Measurements from ENCODE around the gene COPS9.

COPS9 gene

DNA sequence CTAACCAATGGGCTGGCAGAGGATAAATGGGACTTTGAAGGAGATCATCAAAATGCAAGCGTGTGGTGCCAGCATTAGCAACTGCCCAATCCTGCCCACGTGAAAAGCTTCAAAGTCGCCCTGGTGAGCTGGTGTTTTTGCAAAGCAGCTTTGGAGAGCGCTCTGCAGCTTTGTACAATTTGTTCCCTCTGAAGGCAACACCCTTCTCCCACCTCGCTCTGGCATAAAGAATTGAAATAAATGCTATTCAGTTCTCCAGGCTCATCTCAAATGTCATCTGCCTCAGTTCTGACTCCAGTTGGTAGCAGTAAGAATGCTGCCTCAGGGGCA lies 3.5 kb downstream of the COPS9 start:
- no peak for DNase-seq

GRCh38 chr2:240131941-240132650 lies 4.0 kb downstream of the COPS9 start:
- DNase-seq: no peak

GRCh38 chr2:240131296-240131695 lies 4.8 kb downstream of the COPS9 start:
- DNase-seq: no peak

GRCh38 chr2:240130393-240131195 lies 5.5 kb downstream of the COPS9 start:
- no peak for DNase-seq

DNA sequence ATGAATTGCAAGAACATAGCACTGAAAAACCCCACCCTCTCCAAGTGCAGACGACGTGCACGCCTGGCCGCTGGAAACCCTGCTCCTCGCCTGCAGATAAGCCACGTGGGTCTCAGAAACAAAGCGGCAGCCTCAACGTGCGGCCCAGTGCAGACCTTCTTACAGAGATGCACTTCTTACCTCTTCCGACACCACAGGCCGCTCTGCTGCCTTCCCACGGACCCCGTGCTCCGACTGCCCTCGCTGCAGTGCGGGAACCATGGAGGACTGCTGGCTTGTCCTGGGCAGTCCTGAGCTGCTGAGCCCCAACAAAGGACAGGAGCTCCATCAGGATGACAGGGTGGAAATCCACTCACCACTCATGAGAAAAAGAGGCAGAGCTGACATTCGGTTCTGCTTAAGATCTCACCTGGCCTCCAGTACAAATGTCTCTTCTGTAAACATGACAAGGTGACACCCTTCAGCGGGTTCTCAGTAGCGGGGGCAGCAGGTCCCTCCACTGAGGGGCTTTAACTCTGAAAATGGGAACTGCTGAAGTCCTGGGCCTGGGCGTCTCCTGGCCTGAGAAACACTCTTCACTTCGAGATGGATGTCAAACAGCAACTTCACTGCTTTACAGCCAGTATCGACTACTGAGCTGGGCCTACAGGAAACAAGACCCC lies 6.2 kb downstream of the COPS9 start:
- no peak for DNase-seq

GRCh38 chr2:240129311-240129710 lies 6.8 kb downstream of the COPS9 start:
- DNase-seq: no peak

DNA sequence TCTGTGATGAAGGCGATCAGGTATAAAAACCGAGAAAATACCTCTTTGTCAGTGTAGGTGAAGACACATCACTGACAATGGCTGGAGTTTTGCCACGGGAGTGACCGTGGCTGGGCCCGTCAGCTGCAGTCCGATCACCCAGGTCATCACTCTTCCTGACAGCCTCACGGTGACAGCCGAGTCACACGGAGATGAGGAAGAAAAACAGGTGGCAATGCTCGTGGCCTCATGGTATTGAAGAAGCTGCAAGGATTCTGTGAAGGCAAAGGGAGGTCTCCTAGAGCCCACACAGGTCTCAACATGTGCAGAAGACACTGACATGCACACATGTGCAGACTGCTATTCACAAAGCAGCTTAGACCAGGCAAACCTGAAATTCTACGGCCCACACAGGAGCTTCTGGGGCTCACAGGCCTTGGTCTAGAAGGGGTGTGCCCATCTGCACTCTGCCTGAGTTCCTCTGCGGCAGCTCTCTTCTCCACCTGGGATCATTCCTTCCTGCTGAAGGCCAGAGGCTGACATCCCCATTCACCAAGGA lies 7.4 kb downstream of the COPS9 start:
- no peak for DNase-seq

- no peak for DNase-seq
Observed at GRCh38 chr2:240127911-240128607, 8.0 kb downstream of the COPS9 start.

DNA sequence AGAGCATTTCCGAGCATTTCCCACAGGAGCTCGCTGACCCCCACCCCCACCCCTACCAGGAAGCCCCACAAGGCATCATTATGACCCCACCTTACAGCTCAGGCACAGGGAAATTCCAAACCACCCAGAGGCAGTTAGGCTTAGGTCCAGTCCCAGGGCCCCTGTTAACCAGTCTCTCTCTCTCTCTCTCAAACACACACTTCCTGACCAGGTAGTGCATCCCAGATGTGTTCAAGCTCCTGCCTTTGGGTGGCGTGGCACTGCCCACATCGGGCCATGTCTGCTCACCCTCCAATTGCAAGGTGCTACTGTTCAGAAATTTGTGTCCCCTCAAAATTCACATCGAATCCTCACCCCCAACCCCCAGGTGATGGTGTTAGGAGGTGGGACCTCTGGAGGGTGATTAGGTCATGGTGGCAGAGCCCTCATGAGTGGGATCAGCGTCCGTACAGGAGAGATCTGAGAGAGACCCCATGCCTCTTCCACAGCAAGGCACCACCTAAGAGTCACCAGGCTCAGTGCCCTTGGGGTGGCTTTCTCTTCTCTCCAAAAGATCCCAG lies 8.8 kb downstream of the COPS9 start:
- no peak for DNase-seq

DNA sequence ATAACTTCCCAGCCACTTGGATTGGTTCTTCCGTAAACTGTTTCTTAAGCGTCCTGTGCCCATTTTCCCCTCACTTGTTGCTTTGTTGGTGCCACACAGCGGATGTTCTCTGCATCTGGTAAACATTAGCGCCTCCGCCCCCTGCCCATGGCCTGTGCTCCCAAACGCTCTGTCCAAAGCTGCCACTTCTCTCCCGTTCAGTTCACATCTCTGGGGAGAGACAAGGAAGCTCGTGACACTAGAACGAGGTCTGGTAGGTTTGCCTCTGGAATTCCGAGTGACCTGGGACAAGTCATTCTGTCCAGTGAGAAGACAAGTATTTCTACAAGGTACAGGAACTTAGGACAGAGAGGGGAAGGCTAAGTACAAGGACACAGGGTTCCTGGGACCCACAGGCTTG lies 9.4 kb downstream of the COPS9 start:
- DNase-seq: no peak

- DNase-seq: no peak
Observed at GRCh38 chr2:240125742-240126141, 10.4 kb downstream of the COPS9 start.

GRCh38 chr2:240124651-240125030 lies 11.5 kb downstream of the COPS9 start:
- no peak for DNase-seq

- DNase-seq: no peak
Observed at GRCh38 chr2:240123821-240124650, 12.1 kb downstream of the COPS9 start.

DNA sequence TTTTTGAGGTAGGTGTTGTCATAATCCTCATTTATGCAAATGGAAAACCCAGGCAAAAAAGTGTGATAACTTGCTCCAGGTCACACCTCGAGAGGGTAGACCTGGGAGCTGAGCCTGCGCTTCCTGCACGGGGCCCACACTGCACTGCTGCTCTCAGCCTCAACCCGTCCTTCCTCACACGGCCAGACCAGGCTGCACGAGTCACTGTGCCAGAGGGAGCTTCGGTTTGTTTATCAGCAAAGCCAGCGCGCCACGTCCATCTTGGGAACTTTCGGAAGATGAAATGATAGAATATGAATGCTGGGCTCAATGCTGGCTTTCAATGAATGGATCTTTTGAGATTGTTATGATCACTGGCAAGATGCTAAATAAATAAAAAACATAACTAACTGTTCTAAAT lies 14.4 kb downstream of the COPS9 start:
- no peak for DNase-seq

- peak; percentile 37 for DNase-seq
Observed at GRCh38 chr2:240121190-240121589, 14.9 kb downstream of the COPS9 start.

DNA sequence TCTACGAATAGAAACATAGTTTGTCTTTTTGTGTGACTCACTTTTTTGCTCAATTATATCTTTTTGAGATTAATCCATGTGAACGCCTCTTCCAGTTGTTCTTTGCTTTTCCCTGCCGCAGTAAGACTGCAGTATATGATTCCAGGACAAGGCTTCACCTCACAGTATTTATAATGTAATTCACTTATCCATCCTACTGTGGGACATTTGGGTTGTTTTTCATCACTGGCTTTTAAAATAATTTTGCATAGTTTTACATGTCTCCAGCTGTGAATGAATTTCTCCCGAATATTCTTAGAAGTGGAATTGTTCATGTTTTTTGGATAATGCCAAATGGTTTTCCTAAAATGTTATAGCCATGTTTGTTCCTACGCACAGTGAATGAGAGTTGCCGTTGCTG lies 21.9 kb downstream of the COPS9 start:
- DNase-seq: no peak

DNA sequence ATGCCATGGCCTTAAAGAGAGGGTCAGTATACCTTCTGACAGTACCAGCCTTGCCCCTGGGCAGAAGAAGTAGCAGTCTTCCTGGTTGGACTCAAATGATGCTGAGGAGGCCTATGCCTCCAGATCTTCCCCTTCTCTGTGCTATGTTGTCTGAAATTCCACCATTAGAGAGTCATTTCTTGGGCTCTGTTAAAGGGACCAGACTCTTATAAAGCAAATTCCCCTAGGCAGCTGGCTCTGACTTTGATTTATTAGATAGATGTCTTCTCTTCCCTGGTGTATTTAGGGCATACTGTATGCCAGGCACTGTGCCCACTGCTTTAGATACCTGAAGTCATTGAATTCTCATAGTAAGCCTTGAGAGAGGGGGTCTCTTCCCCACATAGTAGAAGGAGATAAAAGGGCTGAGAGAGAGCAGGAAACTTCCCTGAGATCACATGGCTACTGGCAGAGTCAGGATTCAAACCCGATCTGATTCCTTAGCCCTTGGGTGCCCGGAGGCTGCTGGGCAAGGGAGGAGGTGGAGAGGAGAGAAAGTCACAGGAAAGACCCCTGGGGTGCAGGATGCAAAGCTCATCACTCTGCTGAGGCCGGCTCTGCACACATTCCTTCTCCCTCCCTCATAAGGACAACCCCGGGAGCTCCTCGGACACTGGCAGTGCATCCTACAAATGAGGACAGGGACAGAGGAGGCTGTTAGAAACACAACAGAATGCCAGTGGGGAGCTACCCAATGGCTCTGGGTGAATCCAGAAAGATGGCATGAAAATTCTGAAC lies 23.0 kb downstream of the COPS9 start:
- DNase-seq: no peak

- no peak for DNase-seq
Observed at GRCh38 chr2:240111253-240111652, 24.9 kb downstream of the COPS9 start.

DNA sequence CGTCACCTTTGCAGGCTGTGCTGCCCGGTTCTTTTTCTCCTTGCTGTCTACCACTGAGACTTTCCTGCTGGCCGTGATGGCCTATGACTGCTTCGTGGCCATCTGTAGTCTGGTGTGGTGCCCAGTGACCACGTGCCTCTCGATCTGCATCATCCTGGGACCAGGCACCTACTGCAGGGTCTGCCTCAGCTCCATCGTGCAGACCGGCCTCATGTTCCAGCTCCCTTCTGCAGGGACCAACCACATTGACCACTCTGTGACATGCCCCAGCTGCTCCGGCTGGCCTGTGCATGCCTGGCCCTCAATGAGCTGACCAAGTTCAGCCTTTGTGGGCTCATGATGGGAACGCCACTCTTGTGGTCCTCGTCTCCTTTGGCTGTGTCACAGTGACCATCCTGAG lies 26.7 kb downstream of the COPS9 start:
- DNase-seq: no peak

DNA sequence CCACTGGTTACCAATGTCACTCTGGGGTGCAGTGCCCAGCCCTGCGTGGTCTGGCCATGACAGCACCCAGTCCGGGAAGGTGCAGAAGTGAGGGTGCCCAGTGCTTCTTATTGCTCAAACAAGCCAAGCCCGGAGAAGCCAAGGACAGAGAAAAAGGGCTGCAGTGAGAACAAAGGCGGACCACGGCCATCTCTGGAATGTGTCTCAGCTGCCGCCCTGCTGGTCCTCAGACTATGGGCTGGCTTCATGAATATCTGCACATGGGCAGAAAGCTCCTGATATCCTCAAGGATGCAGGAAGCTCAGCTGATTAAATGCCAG lies 28.7 kb downstream of the COPS9 start:
- no peak for DNase-seq

GRCh38 chr2:240106765-240107476 lies 29.2 kb downstream of the COPS9 start:
- no peak for DNase-seq
